Stimulated activated CD8-positive, alpha-beta memory T cell treated with anti-CD3 and anti-CD28 coated beads, Interleukin-12 subunit alpha, Interleukin-12 subunit beta, amount 100 ng/mL, for 4 hours (primary cell): ENCODE measurements around the gene SLC38A3.

ENCODE experiments used
- DNase-seq: peaks from one replicate; pipeline ENCODE4 v3.0.0-alpha.2; 2020; ENCODE audit warnings: low read depth

SLC38A3 gene

DNA sequence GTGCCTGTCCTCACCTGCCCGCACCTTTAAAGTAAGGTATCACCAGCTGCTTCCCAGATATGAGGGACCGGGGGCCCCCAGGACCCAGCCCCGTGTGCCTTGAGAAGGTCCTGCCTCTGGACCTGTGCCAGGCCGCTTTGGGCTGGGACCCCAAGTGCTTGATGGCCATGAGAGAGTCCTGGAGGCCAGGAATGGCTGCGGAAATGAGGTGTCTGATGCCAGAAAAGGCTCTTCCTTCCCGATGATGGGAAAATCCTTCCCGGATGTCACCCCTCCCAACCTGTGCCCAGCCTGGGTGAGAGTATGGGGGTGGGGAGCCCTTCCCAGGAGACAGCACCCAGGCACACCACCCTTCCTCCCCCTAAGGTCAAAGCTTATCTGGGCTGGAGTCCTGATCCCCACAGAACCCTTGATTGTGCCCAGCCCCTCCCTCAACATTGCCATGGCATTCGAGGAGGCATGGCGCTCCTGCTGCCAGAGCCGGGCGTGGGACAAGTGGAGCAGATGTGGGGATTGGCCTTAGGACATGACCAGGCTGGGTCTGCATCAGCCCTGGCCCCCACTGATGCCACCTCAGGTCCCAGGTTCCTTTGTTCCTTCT is 35.7 kb upstream of the SLC38A3 start:
- no peak for DNase-seq

DNA sequence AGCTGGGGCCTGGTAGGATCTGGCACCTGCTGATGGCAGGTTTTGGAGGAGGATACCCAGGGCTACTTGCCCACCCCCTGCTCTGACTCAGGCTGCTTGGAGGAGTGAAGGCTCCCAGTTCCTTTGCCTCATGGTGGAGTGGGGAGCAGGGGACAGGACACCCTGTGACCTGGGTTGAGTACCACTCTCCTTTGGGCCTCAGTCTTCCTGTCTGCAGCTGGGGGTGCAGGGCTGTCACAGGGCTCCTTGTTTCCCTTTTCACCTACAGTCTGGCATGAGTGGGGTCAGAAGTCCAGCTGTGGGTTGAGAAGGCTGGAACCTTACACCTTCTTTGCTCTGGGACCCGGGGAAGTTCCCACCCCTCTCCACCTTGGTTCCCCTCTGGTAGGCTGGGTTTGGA is 35.2 kb upstream of the SLC38A3 start:
- DNase-seq: no peak

DNA sequence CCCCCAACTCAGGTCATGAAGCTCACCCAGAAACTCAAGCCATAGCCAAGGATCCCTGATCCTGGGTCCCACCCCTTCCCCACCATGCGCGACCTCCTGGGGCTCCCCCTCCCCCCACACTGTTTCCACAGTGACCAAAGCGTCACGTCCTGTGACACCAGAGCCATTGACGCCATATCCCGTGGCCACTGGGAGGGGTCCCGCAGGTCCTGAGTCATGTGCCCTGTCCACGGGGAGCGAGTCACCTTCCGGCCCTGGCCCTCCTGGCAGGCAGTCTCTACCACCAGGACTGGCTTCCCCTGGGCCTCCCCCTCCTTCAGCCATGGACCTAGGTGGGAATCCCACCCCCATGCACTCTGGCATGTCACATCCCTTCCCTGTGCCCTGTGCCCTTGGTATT is 34.4 kb upstream of the SLC38A3 start:
- DNase-seq: no peak

GRCh38 chr3:50171540-50172301 is 33.4 kb upstream of the SLC38A3 start:
- DNase-seq: no peak

DNA sequence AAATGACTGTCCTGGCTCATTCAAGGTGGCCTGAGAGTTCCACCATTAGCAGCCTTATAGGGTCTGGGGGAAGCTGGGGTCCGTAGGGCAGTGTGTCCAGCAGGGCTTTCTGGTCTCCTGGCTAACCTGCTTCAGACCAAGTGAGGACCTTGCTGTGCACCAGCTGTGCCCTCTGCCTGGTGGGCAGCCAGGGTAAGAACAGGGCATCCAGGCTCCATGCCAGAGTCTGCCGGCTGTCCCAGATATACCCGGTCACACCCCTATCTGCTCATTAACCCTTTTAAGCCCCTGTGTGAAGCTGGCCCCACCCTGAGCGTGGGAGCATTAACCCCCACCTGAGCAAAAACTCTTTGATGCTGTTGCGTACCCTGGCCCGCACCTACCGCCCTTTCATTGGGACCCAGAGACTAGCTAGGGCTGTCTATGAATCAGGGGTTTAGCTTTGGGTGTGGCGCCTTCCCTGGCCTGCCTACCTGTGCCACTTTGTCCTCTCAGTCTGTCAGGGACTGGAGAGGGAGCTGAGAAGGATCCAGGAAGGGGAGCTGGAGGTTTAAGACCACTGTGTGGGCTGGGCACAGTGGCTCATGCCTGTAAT is 32.3 kb upstream of the SLC38A3 start:
- no peak for DNase-seq

DNA sequence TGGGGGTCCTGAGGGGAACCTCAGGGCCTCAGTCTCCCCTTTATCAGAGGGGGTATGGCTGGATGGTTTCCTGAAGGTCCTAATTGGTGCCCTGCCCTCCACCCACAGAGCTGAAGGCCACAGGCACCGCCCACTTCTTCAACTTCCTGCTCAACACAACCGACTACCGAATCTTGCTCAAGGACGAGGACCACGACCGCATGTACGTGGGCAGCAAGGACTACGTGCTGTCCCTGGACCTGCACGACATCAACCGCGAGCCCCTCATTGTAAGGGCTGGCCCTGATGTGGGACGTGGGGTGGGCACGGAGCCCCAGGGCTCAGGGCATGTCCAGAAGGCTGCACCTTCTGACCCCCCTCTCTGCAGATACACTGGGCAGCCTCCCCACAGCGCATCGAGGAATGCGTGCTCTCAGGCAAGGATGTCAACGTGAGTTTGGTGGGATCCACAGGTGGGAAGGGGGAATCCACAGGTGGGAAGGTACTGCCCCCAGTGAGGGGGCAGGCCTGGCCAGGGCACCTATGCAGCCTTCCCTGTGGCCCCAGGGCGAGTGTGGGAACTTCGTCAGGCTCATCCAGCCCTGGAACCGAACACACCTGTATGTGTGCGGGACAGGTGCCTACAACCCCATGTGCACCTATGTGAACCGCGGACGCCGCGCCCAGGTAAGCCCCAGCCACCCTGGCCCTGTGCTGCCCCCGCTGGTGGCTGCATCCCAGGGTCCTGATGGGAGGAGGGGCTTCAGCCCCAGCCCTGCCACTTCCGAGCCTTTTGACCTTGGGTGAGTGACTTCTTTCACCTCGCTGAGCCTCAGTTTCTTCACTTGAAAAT is 31.2 kb upstream of the SLC38A3 start:
- no peak for DNase-seq

DNA sequence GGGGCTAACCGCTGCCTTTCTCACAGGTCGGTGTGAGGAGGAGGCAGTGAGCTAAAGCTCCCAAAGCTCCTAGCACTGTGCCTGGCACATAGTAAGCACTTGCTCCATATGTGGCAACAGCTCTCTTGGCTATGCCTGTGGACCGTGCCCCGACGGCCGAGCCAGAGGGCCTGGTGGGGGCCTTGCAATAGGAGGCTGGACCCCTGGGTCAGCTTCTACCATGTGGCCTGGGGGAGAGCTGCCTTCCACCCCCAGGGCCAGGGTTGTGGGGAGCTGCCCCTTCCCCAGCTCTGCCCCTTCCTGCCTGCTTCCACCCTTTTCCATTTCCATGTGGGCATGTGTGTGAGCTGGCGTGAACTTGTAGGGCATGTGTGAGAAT is 30.6 kb upstream of the SLC38A3 start:
- no peak for DNase-seq

GRCh38 chr3:50174947-50175524 is 30.0 kb upstream of the SLC38A3 start:
- DNase-seq: no peak

DNA sequence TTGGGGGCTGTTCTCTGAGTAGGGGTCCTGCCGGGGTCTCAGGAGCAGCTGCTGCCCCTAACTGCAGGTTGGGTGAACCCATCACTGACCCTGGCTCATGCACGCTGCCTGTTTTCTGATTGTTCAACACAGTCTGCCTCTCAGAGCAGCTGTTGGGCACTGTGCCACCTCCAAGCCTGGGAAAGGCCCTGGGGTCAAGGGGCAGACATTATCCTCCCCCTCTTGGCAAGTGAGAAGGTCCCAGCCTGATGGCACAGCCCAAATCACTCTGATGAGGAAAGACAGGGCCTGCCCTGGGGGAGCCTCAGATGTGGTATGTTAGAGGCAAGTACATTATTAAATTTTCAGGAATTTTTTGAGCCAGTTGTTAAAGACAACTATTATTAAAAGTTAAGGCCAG is 27.7 kb upstream of the SLC38A3 start:
- DNase-seq: no peak

- no peak for DNase-seq
Measured at GRCh38 chr3:50179710-50180109, 25.4 kb upstream of the SLC38A3 start.

GRCh38 chr3:50181985-50182384 is 23.1 kb upstream of the SLC38A3 start:
- DNase-seq: no peak

GRCh38 chr3:50182533-50183099 is 22.5 kb upstream of the SLC38A3 start:
- DNase-seq: no peak

DNA sequence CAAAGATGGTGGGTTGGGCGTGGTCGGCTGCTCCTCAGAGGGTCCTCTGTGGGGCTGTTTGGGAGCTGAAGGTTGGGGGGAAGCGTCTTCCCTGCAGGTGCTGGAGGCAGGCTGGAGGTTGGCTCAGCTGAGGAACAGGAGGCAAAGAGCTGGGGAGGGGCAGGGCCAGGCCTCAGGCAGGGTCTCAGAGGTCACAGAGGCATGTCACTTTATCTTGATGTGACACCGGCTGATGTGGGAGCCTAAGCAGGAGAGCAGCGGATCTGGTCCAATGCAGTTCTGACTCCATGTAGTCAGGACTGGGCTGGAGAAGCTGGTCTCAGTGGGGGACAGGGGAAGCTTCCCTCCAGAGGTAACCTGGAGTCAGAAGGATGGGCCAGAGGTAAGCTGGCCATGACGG is 21.3 kb upstream of the SLC38A3 start:
- no peak for DNase-seq

DNA sequence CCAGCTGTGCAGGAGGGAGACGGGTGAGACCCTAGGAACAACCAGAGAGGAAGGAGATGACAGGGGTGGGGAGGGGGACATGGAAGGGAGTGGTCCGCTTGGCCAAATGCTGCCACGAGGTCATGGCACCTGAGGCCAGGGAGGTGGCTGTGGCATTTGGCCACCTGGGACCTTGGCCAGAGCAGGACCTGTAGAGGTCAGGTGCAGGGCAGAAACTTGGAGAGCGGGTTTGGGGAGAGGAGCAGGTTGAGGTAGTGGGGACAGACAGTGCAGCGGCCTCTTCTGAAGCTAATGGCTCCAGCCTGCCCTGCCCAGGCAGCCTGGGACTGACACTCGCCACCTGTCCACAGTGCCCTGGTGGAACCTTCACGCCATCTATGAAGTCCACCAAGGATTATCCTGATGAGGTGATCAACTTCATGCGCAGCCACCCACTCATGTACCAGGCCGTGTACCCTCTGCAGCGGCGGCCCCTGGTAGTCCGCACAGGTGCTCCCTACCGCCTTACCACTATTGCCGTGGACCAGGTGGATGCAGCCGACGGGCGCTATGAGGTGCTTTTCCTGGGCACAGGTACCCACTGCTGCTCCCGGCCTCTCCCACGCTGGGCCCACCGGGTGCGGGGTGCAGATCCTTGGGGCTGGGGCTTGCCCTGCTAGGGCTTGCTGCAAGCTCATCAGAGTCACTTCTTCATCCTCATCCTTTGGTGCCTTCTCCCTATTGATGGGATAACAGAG is 20.7 kb upstream of the SLC38A3 start:
- no peak for DNase-seq

- no peak for DNase-seq
Measured at GRCh38 chr3:50185230-50185629, 19.8 kb upstream of the SLC38A3 start.

DNA sequence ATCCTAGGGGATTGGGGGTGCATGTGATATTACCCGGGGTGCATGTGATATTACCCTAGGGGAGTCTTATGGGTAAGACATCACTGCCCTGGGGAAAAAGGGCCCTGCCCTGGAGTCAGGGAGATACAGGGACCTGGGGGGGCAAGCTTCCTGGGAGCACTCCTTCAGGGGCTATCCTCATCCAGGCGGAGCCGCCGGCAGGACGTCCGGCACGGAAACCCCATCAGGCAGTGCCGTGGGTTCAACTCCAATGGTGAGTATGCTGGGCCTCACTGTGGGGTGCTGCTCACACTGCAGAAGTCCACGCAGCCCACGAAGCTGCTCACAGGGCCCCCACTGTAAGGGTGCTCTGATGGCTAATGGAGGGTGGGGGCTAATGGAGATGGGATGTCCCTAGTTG is 19.0 kb upstream of the SLC38A3 start:
- no peak for DNase-seq

GRCh38 chr3:50187750-50188149 is 17.3 kb upstream of the SLC38A3 start:
- no peak for DNase-seq

DNA sequence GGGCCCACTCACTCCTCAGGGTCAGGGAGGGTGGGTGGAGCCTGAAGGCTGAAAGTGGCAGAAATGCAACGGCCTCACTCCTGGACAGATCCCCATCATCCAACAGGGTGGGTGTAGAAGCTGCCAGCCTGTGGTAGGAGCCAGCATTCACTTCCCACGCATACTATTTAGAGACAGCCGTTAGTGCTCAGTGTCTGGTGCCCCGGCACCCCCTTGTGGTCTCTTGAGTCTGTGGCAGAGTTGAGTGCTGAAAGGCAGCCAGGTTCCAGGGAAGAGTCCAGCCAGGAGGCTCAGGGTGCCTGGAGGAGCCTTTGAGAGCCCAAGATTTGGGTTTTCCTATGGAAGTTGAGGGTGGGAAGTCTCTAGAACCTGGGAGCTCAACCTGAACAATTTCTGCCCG is 15.8 kb upstream of the SLC38A3 start:
- DNase-seq: no peak

DNA sequence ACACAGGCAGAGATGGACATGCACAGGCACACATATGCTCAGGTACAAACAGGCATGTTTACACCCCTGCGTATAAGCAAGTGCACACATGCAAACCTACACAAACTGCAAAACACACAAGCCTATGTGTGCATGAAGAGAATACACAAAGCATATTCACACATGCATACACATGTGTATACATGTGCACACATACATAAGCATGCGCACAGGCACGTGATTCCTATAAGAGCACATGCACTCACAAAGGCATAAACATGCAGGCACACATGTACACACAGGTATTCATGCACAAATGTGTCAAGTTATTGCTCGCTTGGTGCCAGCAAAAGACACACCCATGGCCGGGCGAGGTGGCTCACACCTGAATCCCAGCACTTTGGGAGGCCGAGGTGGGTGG is 15.1 kb upstream of the SLC38A3 start:
- no peak for DNase-seq

- no peak for DNase-seq
Measured at GRCh38 chr3:50190936-50191660, 14.0 kb upstream of the SLC38A3 start, which contains the start of gene GNAT1. Gene GNAT1, plus strand, starts transcription at chr3:50191610. Its CDS starts 116 bp downstream, at chr3:50191726.

GRCh38 chr3:50192124-50192523 is 12.9 kb upstream of the SLC38A3 start:
- DNase-seq: no peak
